Measurements from ENCODE around the gene PRM3. TPM values are rescaled to one million over a fixed set of nuclear protein-coding genes. Genes with fewer than 3 reads are reported as not detected.

Gene PRM3
- total RNA-seq, 1 experiment from 2014 or later: not detected

- H3K23me2 ChIP-seq (ENCODE audit: insufficient read length, low read depth, low read length, poor library complexity, severe bottlenecking): no peaks in the 10 kb centered on the region
- no peak overlapping the region for H2AFZ ChIP-seq (ENCODE audit: low read length)
- WGBS (ENCODE audit: extremely low coverage, insufficient read length, low lambda C conversion rate): no CpG with 5 or more reads among the region's 9 CpGs
- no peak overlapping the region for H2BK15ac ChIP-seq (ENCODE audit: low read depth, low read length)
- H2BK20ac ChIP-seq (ENCODE audit: low read depth, low read length, poor library complexity, severe bottlenecking): no peak overlapping the region
- H2BK120ac ChIP-seq (ENCODE audit: low read depth, low read length, poor library complexity, severe bottlenecking): no peak overlapping the region
- no peak overlapping the region for H4K91ac ChIP-seq (ENCODE audit: insufficient read length, low read depth, low read length)
- H4K5ac ChIP-seq (ENCODE audit: insufficient read length, low read depth, low read length): no peak overlapping the region
- H3T11ph ChIP-seq (ENCODE audit: low read length): no peak overlapping the region
- no peak for TF ChIP-seq CTCF (conservative IDR thresholded peaks at IDR 0.05)
- H2BK5ac ChIP-seq (ENCODE audit: insufficient read length, low read length): no peak overlapping the region
- H3K4ac ChIP-seq (ENCODE audit: low read depth, low read length): no peak overlapping the region
- no peaks in the 10 kb centered on the region for H4K20me1 ChIP-seq (ENCODE audit: control insufficient read depth, insufficient read depth, insufficient read length)
- no peak overlapping the region for H3K9ac ChIP-seq (ENCODE audit: extremely low read depth, insufficient read length, low read length)
- no peaks in the 10 kb centered on the region for H3K79me1 ChIP-seq (ENCODE audit: insufficient read depth, low read depth, low read length, poor library complexity, severe bottlenecking)
- no peak overlapping the region for H3K14ac ChIP-seq (ENCODE audit: insufficient read depth, low read length)
- no peak overlapping the region for H2AK5ac ChIP-seq (ENCODE audit: insufficient read length, low read length)
- peaks cover 5% of the 10 kb centered on the region; the same call in 1 of the 2 replicates for H3K4me1 ChIP-seq (ENCODE audit: insufficient read depth, low read length)
- H3K9me3 Mint-ChIP-seq: no peaks in the 10 kb centered on the region
- no peaks in the 10 kb centered on the region for H3K79me2 ChIP-seq (ENCODE audit: insufficient read depth, low read length)
- no peak overlapping the region for H3K4me3 Mint-ChIP-seq
- no peak overlapping the region for H3K27ac Mint-ChIP-seq
- H2BK12ac ChIP-seq (ENCODE audit: insufficient read length, low read depth, low read length): no peak overlapping the region
- no peak overlapping the region for H3K18ac ChIP-seq (ENCODE audit: insufficient read length, low read depth, low read length)
- no peaks in the 10 kb centered on the region for H3K9me3 ChIP-seq (ENCODE audit: control insufficient read depth, low read depth, low read length)
- H3K27me3 Mint-ChIP-seq (ENCODE audit: low read depth): peaks cover 2% of the 10 kb centered on the region
- DNase-seq: no peak
- no peaks in the 10 kb centered on the region for H3K27me3 ChIP-seq (ENCODE audit: insufficient read depth, low read length)
- no peak overlapping the region for H3K27ac ChIP-seq (ENCODE audit: insufficient read length, low read depth, low read length)
- H3K56ac ChIP-seq (ENCODE audit: insufficient read length, low read depth, low read length): no peak overlapping the region
- H3K4me2 ChIP-seq (ENCODE audit: insufficient read depth, insufficient read length, low read length): no peak overlapping the region
- no peak overlapping the region for H4K8ac ChIP-seq (replicated peaks; ENCODE audit: insufficient read length, low read depth, low read length)
- peaks cover 7 to 10% of the 10 kb centered on the region in 2 experiments for H3K4me1 Mint-ChIP-seq
- no peaks in the 10 kb centered on the region for H3K36me3 Mint-ChIP-seq (ENCODE audit: insufficient read depth in 1 of 3, low read depth in 3 of 3)
- no peak overlapping the region for H3K23ac ChIP-seq (ENCODE audit: insufficient read length, low read depth, low read length)
Measured at GRCh38 chr16:11264155-11264832, 9.1 kb downstream of the PRM3 start.

Data from H9 (cell line).